Activated CD4-positive, alpha-beta memory T cell treated with anti-CD3 and anti-CD28 coated beads, Interleukin-2, amount 10 ng/mL, durations not matched to agents 7 days and 5 days (primary cell): ENCODE measurements around the gene CENPI. TPM values are rescaled to one million over a fixed set of nuclear protein-coding genes. Genes with fewer than 3 reads are reported as not detected.

Experiments
- CTCF ChIA-PET: fragments of 350-600 bp; sonication (Branson Sonifier 250); formaldehyde crosslinking; loops from one replicate; lab custom pipeline; 2021; ENCODE audit warnings: antibody characterized with exemption, inconsistent platforms; lab: Charles Lee
- POLR2A ChIA-PET: fragments of 350-600 bp; sonication (Branson Sonifier 250); formaldehyde crosslinking; loops from one replicate; lab custom pipeline; 2021; ENCODE audit warnings: antibody characterized with exemption; lab: Charles Lee
- DNase-seq: peaks from one replicate; pipeline ENCODE4 v3.0.0-alpha.2; 2020
- H3K27ac Mint-ChIP-seq: one replicate; pipeline ENCODE4 v1.8.0; 2021; ENCODE audit warnings: mild to moderate bottlenecking, mixed read lengths
- H3K27me3 Mint-ChIP-seq: one replicate; pipeline ENCODE4 v1.8.0; 2021; ENCODE audit warnings: mixed read lengths
- H3K36me3 Mint-ChIP-seq: one replicate; pipeline ENCODE4 v1.8.0; 2021; ENCODE audit warnings: low read depth, mixed read lengths
- H3K4me1 Mint-ChIP-seq: one replicate; pipeline ENCODE4 v1.8.0; 2021; ENCODE audit warnings: mixed read lengths
- H3K4me3 Mint-ChIP-seq: one replicate; pipeline ENCODE4 v1.8.0; 2021; ENCODE audit warnings: mild to moderate bottlenecking, mixed read lengths
- H3K9me3 Mint-ChIP-seq: one replicate; pipeline ENCODE4 v1.8.0; 2021; ENCODE audit warnings: mixed read lengths
- total RNA-seq, 2 experiments: library from RNA; stranded (reverse); gene quantifications; one replicate each; pipeline ENCODE4 v1.2.3, GENCODE V29; 2021

Gene CENPI
- total RNA-seq, 2 experiments from 2014 or later, result 25.0 to 25.9 TPM

DNA sequence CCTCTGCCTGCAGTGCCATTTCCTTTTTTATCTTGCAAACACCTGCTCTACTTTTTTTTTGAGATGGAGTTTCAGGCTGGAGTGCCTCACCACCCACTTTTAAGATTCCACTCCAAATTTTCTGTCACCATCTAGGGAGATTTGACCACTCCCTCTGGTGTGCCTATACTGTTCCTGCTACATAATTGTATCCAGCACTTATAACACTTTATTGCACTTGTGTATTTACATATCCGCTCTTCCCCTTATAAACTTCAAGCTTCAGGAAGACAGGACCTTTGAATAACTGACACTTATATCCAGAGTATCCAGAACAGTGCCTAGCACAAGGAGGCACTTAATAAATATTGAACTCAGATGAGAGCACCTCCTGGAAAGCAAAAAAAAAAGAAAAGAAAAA, 6.2 kb upstream of the CENPI start:
- Mint-ChIP-seq H3K4me3 (no peak overlapping the region), H3K27me3 (peaks cover 2% of the 10 kb centered on the region), H3K36me3 (no peaks in the 10 kb centered on the region), H3K4me1 (peaks cover 2% of the 10 kb centered on the region), H3K27ac (no peak overlapping the region), H3K9me3 (no peaks in the 10 kb centered on the region)
- ChIA-PET CTCF (no interaction called here), POLR2A (no interaction called here)
- no peak for DNase-seq

DNA sequence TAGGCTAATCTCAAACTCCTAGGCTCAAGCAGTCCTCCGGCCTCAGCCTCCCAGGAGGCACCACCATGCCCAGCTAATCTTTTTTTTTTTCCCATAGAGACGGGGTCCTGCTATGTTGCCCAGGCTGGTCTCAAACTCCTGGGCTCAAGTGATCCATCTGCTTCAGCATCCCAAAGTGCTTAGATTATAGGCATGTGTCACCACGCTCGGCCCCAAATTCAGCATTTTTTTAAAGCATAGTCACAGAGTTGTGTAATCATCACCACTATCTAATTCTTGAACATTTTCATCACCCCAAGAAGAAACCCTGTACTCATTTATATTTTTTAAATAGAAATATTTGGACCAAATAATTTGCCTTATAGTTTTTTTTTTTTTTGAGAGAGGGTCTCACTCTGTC, 10.3 kb downstream of the CENPI start:
- Mint-ChIP-seq H3K36me3 (peaks cover 30% of the 10 kb centered on the region), H3K9me3 (no peaks in the 10 kb centered on the region), H3K27me3 (no peaks in the 10 kb centered on the region), H3K4me1 (peaks cover 3% of the 10 kb centered on the region), H3K27ac (no peak overlapping the region), H3K4me3 (no peak overlapping the region)
- ChIA-PET POLR2A (no interaction called here), CTCF (no interaction called here)
- no peak for DNase-seq

DNA sequence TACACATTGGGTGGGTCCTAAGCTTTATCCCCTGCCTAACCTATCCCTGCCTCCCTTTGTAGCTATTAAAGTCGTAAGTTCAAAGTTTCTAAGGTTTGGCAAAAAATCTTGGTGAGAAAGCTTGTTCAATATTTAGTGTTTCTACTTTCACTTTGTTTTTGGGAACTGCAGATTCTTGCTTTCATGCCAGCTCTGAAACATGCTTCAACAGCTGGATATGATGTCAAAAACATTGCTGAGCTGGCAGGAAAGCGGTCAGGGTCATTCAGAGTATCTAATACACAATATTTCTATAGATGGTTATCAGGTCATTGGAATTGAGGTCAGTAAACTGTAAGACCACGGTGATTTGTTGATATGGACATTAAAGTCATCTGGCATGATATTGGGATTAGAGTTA, 19.7 kb downstream of the CENPI start:
- Mint-ChIP-seq H3K36me3 (peaks cover 39% of the 10 kb centered on the region), H3K27me3 (no peaks in the 10 kb centered on the region), H3K9me3 (no peaks in the 10 kb centered on the region), H3K4me3 (no peak overlapping the region), H3K27ac (no peak overlapping the region), H3K4me1 (no peaks in the 10 kb centered on the region)
- DNase-seq, result no peak
- ChIA-PET POLR2A (interaction anchor here (1.1 kb wide), 1 partner anchor 20 kb away, joined by 3 read pairs; the partner anchor contains the start of gene CENPI), CTCF (interaction anchor here (0.5 kb wide), 1 partner anchor 447 kb away, joined by 4 read pairs; no protein-coding TSS in a partner anchor)

DNA sequence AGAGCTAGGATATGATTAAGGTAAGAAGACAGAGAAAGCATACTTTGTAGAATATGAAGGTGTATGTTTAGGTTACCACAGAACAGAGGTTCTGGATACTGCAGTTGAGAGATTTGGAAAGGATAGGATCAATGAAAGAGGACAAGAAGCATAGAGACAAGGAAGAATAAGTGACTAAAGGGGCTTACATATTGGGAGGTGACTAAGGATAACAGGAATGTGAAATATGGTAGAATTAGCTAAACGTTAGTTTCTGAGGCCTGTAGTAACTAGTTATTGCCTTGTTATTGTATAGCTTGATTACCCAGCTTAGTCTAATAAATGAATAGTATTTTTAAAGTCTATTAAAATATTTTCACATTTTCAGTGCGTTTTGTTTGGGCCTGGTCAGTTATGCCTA, 38.2 kb downstream of the CENPI start:
- no peak overlapping the region for H3K4me3 Mint-ChIP-seq
- POLR2A ChIA-PET, result no interaction called here
- no peak for DNase-seq

More for the DNA sequence above, 38.2 kb downstream of the CENPI start:
- Mint-ChIP-seq H3K27me3 (no peaks in the 10 kb centered on the region), H3K36me3 (peaks cover 50% of the 10 kb centered on the region), H3K27ac (no peak overlapping the region), H3K4me1 (no peaks in the 10 kb centered on the region), H3K9me3 (no peaks in the 10 kb centered on the region)
- CTCF ChIA-PET, result no interaction called here

Other genes starting within 250 kb of the CENPI start
- gene NOX1, start 223.8 kb upstream of the CENPI start, total RNA-seq, result not detected
- under 1 TPM; 0.15 to 0.35 TPM for gene XKRX, start 169.3 kb upstream of the CENPI start, total RNA-seq
- gene ARL13A, start 128.5 kb upstream of the CENPI start, total RNA-seq, result not detected
- gene TRMT2B, start 46.1 kb upstream of the CENPI start, total RNA-seq, result 10 to 100 TPM; 21.1 to 24.0 TPM
- gene TMEM35A, start 19.3 kb upstream of the CENPI start, total RNA-seq, result not detected
- under 1 TPM; 0.78 to 0.88 TPM for gene DRP2, start 121.6 kb downstream of the CENPI start, total RNA-seq
- gene TAF7L, start 193.1 kb downstream of the CENPI start, total RNA-seq, result not detected